HG02938 (cell line): ENCODE results near the gene SORCS2.

ENCODE experiments used
- ATAC-seq: cut with Tn5 transposase; IDR thresholded peaks from one replicate; pipeline ENCODE4 v1.9.1; 2021; ENCODE audit warnings: mild to moderate bottlenecking, moderate library complexity; ENCODE audit not compliant: unreplicated experiment

SORCS2 gene

GRCh38 chr4:7217039-7217438 lies 24.7 kb downstream of the SORCS2 start:
- no peak for ATAC-seq

GRCh38 chr4:7217474-7218321 lies 25.4 kb downstream of the SORCS2 start:
- no peak for ATAC-seq

GRCh38 chr4:7218686-7219085 lies 26.3 kb downstream of the SORCS2 start:
- no peak for ATAC-seq

GRCh38 chr4:7222521-7222920 lies 30.2 kb downstream of the SORCS2 start:
- ATAC-seq: no peak

GRCh38 chr4:7223541-7223940 lies 31.2 kb downstream of the SORCS2 start:
- ATAC-seq: no peak

GRCh38 chr4:7224001-7224400 lies 31.7 kb downstream of the SORCS2 start:
- ATAC-seq: no peak

- no peak for ATAC-seq
Observed at GRCh38 chr4:7224878-7225533, 32.7 kb downstream of the SORCS2 start.

- ATAC-seq: no peak
Observed at GRCh38 chr4:7226439-7226838, 34.1 kb downstream of the SORCS2 start.

GRCh38 chr4:7227008-7227407 lies 34.7 kb downstream of the SORCS2 start:
- no peak for ATAC-seq

GRCh38 chr4:7228734-7229133 lies 36.4 kb downstream of the SORCS2 start:
- ATAC-seq: no peak

GRCh38 chr4:7232061-7232650 lies 39.8 kb downstream of the SORCS2 start:
- no peak for ATAC-seq

- ATAC-seq: no peak
Observed at GRCh38 chr4:7233006-7233580, 40.8 kb downstream of the SORCS2 start.

GRCh38 chr4:7233601-7234000 lies 41.3 kb downstream of the SORCS2 start:
- no peak for ATAC-seq

GRCh38 chr4:7234355-7235029 lies 42.2 kb downstream of the SORCS2 start:
- ATAC-seq: no peak

GRCh38 chr4:7235030-7235380 lies 42.7 kb downstream of the SORCS2 start:
- no peak for ATAC-seq

- no peak for ATAC-seq
Observed at GRCh38 chr4:7236847-7237246, 44.5 kb downstream of the SORCS2 start.

GRCh38 chr4:7237873-7238272 lies 45.5 kb downstream of the SORCS2 start:
- no peak for ATAC-seq

- no peak for ATAC-seq
Observed at GRCh38 chr4:7238300-7238960, 46.1 kb downstream of the SORCS2 start.

GRCh38 chr4:7239101-7239820 lies 46.9 kb downstream of the SORCS2 start:
- ATAC-seq: no peak

- ATAC-seq: no peak
Observed at GRCh38 chr4:7239844-7240243, 47.5 kb downstream of the SORCS2 start.
